ENCODE results near the gene FAM222A.

The FAM222A gene

GRCh38 chr12:109770861-109771670, 57.4 kb downstream of the FAM222A start:
- no peak for TF ChIP-seq CTCF (conservative IDR thresholded peaks at IDR 0.05)
- peak overlapping the region; percentile 71; the same call in 1 of the 2 replicates for H3K27ac ChIP-seq

DNA sequence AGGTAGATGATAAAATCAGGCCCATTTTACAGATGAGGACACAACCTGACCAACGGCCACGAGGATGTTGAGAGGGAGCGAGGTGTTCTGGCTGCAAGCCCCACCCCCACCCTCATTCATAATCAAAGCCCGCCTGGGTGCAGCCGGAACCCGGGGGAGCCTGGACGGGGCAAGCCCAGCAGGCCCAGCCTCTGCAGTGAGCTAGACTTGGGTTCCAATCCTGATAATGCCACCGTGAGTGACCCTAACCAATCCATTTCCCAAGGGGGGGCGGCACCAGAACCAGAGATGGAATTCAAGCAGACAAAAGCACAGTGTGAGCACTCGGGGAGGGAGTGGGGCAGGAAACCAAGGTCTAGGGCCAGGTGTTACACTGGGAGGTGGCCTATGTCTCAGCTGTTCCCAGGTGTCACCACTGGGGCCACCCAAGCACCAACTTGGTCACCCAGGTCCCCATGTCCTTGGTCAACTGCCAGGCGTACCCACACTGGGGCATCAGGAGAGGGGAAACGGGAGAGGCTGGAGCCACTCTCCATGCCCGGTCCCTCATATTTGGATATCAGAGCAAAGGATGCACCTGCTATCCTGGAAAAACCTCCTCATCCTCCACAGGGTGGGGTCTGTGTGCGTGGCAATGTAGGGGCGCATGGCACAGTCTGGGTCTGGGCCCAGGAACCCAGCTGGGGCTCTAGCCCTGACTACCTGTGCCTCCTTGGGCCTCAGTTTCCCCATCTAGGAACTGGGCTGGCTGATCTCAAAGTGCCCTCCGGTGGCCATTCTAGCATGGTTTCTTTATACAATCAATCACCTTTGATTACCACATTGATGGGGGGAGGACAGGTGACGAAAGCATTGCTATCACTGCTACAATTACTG, 58.4 kb downstream of the FAM222A start:
- TF ChIP-seq CTCF (conservative IDR thresholded peaks at IDR 0.05), result peak; percentile 67
- H3K27ac ChIP-seq, result peak overlapping the region; percentile 71

DNA sequence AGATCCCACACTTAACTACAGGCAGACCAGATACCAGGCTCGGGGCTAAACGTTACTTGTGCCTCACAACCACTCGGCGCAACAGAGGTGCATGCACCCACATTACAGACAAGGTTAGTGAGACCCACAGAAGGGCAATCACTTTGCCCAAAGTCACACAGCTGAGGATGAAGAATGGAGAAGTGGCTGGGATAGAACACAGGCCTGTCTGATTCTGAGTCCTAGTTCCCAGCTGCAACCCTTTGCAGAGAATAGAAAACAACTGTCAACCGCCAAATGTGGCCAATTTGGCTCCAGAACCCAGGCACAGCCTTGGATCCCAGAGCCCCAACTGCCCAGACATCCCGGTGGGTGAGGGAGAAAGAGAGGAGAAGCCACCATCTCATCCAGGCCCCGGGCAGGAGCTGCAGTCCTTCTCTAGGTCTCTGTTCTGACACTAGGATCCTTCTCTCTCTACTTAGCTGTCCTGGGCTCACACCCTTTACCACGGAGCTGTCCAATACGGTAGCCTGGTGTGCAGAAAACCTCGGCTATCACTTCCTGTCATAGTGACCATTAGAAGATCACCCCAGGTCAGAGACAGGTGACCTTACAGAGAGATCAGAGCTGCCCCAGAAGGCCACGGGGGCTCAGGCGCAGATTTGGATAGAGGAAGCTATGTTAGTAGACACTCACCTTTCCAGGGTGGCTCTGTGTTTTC, 59.1 kb downstream of the FAM222A start:
- H3K27ac ChIP-seq, result peak overlapping the region; percentile 71

GRCh38 chr12:109773384-109774011, 59.9 kb downstream of the FAM222A start:
- peak overlapping the region; percentile 71 for H3K27ac ChIP-seq
- TF ChIP-seq CTCF (conservative IDR thresholded peaks at IDR 0.05), result no peak

More for the DNA sequence above, 59.1 kb downstream of the FAM222A start:
- peak; percentile 34 for TF ChIP-seq CTCF (conservative IDR thresholded peaks at IDR 0.05)

GRCh38 chr12:109775172-109775881, 61.7 kb downstream of the FAM222A start:
- peak; percentile 97 for TF ChIP-seq CTCF (conservative IDR thresholded peaks at IDR 0.05)
- no peak overlapping the region for H3K27ac ChIP-seq

GRCh38 chr12:109776624-109777023, 63.0 kb downstream of the FAM222A start:
- H3K27ac ChIP-seq, result no peak overlapping the region
- TF ChIP-seq CTCF (conservative IDR thresholded peaks at IDR 0.05), result no peak
